ENCODE measurements around the gene DAZ3. TPM values are rescaled to one million over a fixed set of nuclear protein-coding genes. Genes with fewer than 3 reads are reported as not detected.
"Not testable (repeated sequence)": the region's sequence is repeated elsewhere in the genome, so short reads cannot be mapped to it uniquely, and the experiment has no call there.

The DAZ3 gene, protein sequence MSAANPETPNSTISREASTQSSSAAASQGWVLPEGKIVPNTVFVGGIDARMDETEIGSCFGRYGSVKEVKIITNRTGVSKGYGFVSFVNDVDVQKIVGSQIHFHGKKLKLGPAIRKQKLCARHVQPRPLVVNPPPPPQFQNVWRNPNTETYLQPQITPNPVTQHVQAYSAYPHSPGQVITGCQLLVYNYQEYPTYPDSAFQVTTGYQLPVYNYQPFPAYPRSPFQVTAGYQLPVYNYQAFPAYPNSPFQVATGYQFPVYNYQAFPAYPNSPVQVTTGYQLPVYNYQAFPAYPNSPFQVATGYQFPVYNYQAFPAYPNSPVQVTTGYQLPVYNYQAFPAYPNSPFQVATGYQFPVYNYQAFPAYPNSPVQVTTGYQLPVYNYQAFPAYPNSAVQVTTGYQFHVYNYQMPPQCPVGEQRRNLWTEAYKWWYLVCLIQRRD
- total RNA-seq (not detected), polyA plus RNA-seq (not detected)
- long read RNA-seq, donor 1 = 0 reads
- long read RNA-seq, donor 2 = 0 reads
- long read RNA-seq, donor 3 = 0 reads
- long read RNA-seq, donor 4 = 0 reads
- long read RNA-seq, donor 5 = 0 reads

DNA sequence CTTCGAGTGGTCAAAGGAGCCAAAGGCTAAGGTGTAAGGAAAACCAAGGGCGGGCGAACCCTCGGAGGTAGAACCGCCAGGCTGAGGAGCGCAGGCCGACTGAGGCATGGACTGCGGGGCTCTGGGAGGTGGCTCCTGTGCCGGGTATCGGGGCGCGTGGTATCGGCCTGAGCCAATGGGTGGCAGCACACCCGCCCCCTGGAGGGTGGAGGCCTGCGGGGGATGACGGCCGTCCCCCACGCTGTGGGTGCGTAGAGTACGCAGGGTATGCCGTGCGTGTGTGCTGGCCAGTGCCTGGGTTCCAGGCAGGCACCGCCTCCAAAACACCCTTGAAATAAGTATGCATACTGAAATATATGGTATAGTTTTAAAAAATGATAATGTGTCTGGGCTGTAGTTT is at the start of gene DAZ3:
Gene DAZ3 (minus strand): TSS at position 101 of the 400 bp plus-strand sequence. CDS start 208 bp downstream, outside the sequence.
- not testable (repeated sequence) for ATAC-seq (ENCODE audit: insufficient read depth, low FRiP score); H3K4me3 ChIP-seq; H3K9ac ChIP-seq (ENCODE audit: insufficient read depth in 1 of 2, low read length in 2 of 2); DNase-seq; H3K36me3 ChIP-seq (ENCODE audit: control insufficient read depth in 4 of 4, insufficient read depth in 4 of 4, low read length in 4 of 4); H3K4me1 ChIP-seq (ENCODE audit: control insufficient read depth in 5 of 5, insufficient read depth in 5 of 5, low read length in 5 of 5); H3K9me3 ChIP-seq (ENCODE audit: control insufficient read depth in 4 of 4, insufficient read depth in 3 of 4, low read length in 3 of 4); H3K27me3 ChIP-seq (ENCODE audit: control insufficient read depth in 3 of 3, insufficient read depth in 3 of 3, low read length in 2 of 3); H3K27ac ChIP-seq (ENCODE audit: low read depth in 1 of 2, low read length in 1 of 2)
- WGBS, 2 donors = no CpG with 5 or more reads among the region's 23 CpGs

DNA sequence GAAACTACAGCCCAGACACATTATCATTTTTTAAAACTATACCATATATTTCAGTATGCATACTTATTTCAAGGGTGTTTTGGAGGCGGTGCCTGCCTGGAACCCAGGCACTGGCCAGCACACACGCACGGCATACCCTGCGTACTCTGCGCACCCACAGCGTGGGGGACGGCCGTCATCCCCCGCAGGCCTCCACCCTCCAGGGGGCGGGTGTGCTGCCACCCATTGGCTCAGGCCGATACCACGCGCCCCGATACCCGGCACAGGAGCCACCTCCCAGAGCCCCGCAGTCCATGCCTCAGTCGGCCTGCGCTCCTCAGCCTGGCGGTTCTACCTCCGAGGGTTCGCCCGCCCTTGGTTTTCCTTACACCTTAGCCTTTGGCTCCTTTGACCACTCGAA is 20.4 kb upstream of the DAZ3 start, which contains the start of gene DAZ4:
Gene DAZ4 (plus strand): TSS at position 301 of the 400 bp plus-strand sequence. CDS start 208 bp downstream, outside the sequence.
- DNase-seq; H3K36me3 ChIP-seq (ENCODE audit: control insufficient read depth in 4 of 4, insufficient read depth in 4 of 4, low read length in 4 of 4); H3K27me3 ChIP-seq (ENCODE audit: control insufficient read depth in 3 of 3, insufficient read depth in 3 of 3, low read length in 2 of 3); H3K4me1 ChIP-seq (ENCODE audit: control insufficient read depth in 5 of 5, insufficient read depth in 5 of 5, low read length in 5 of 5); ATAC-seq (ENCODE audit: insufficient read depth, low FRiP score); H3K4me3 ChIP-seq; H3K27ac ChIP-seq (ENCODE audit: low read depth in 1 of 2, low read length in 1 of 2); H3K9ac ChIP-seq (ENCODE audit: insufficient read depth in 1 of 2, low read length in 2 of 2); H3K9me3 ChIP-seq (ENCODE audit: control insufficient read depth in 4 of 4, insufficient read depth in 3 of 4, low read length in 3 of 4): not testable (repeated sequence)
- WGBS, 2 donors = no CpG with 5 or more reads among the region's 23 CpGs

DNA sequence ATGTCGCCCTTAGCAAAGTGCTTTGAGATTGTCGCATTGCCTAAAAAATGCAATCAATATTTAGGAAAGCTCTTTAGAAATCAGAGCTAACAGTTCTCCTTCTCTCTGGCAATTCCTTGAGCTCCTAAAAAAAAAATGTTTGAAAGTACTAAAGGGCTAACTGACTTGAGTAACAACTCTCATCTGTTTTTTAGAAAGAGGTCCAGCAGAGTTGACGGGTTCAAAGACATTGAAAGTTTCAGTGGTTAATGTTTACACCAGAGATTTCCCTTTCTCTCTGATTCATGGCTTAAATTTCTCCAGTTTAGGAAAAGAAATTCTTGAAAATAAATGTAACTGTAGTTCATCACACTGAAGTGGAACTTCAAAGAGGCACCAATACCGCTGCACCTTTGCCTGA is 11.9 kb upstream of the DAZ3 start:
- not testable (repeated sequence) for H3K27ac ChIP-seq (ENCODE audit: low read depth in 1 of 2, low read length in 1 of 2); H3K9me3 ChIP-seq (ENCODE audit: control insufficient read depth in 4 of 4, insufficient read depth in 3 of 4, low read length in 3 of 4); H3K27me3 ChIP-seq (ENCODE audit: control insufficient read depth in 3 of 3, insufficient read depth in 3 of 3, low read length in 2 of 3); H3K4me3 ChIP-seq; H3K36me3 ChIP-seq (ENCODE audit: control insufficient read depth in 4 of 4, insufficient read depth in 4 of 4, low read length in 4 of 4); DNase-seq; H3K9ac ChIP-seq (ENCODE audit: insufficient read depth in 1 of 2, low read length in 2 of 2); H3K4me1 ChIP-seq (ENCODE audit: control insufficient read depth in 5 of 5, insufficient read depth in 5 of 5, low read length in 5 of 5); ATAC-seq (ENCODE audit: insufficient read depth, low FRiP score)
- WGBS, 2 donors = no CpG with 5 or more reads among the region's 4 CpGs

DNA sequence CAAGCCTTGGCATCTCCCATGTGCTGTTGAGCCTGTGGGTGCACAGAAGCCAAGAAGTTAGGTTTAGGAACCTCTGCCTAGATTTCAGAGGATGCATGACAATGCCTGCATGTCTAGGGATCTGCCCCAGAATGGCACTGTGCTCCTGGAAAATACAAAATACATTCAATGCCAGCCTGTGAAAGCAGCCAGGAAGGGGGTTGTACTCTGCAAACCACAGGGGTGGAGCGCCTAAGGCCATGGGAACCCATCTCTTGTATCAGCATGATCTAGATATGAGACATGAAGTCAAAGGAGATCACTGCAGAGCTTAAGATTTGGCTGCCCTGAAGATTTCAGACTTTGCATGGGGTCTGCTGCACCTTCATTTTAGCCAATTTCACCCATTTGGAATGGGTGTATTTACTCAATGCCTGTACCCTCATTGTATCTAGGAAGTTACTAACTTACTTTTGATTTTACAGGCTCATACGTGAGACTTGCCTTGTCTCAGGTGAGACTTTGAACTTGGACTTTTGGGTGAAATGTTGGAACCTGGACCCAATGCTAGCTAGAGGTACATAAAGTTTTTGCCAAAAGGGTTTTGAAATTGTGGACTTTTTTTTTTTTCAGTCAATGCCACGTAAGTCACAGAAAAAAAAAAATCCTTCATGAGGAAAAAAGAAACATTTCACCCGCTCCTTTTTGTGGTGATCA is 11.1 kb upstream of the DAZ3 start:
- not testable (repeated sequence) for H3K4me3 ChIP-seq; H3K4me1 ChIP-seq (ENCODE audit: control insufficient read depth in 5 of 5, insufficient read depth in 5 of 5, low read length in 5 of 5); H3K27ac ChIP-seq (ENCODE audit: low read depth in 1 of 2, low read length in 1 of 2); H3K9me3 ChIP-seq (ENCODE audit: control insufficient read depth in 4 of 4, insufficient read depth in 3 of 4, low read length in 3 of 4); ATAC-seq (ENCODE audit: insufficient read depth, low FRiP score); H3K9ac ChIP-seq (ENCODE audit: insufficient read depth in 1 of 2, low read length in 2 of 2); H3K36me3 ChIP-seq (ENCODE audit: control insufficient read depth in 4 of 4, insufficient read depth in 4 of 4, low read length in 4 of 4); H3K27me3 ChIP-seq (ENCODE audit: control insufficient read depth in 3 of 3, insufficient read depth in 3 of 3, low read length in 2 of 3); DNase-seq
- 46% methylated on average over 1 of the region's 4 CpGs; no CpG with 5 or more reads in 1 of the 2 donors for WGBS, 2 donors

DNA sequence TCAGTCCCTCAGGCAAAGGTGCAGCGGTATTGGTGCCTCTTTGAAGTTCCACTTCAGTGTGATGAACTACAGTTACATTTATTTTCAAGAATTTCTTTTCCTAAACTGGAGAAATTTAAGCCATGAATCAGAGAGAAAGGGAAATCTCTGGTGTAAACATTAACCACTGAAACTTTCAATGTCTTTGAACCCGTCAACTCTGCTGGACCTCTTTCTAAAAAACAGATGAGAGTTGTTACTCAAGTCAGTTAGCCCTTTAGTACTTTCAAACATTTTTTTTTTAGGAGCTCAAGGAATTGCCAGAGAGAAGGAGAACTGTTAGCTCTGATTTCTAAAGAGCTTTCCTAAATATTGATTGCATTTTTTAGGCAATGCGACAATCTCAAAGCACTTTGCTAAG is 8.6 kb upstream of the DAZ3 start:
- not testable (repeated sequence) for H3K36me3 ChIP-seq (ENCODE audit: control insufficient read depth in 4 of 4, insufficient read depth in 4 of 4, low read length in 4 of 4); H3K27ac ChIP-seq (ENCODE audit: low read depth in 1 of 2, low read length in 1 of 2); H3K4me1 ChIP-seq (ENCODE audit: control insufficient read depth in 5 of 5, insufficient read depth in 5 of 5, low read length in 5 of 5); ATAC-seq (ENCODE audit: insufficient read depth, low FRiP score); H3K27me3 ChIP-seq (ENCODE audit: control insufficient read depth in 3 of 3, insufficient read depth in 3 of 3, low read length in 2 of 3); DNase-seq; H3K4me3 ChIP-seq; H3K9ac ChIP-seq (ENCODE audit: insufficient read depth in 1 of 2, low read length in 2 of 2); H3K9me3 ChIP-seq (ENCODE audit: control insufficient read depth in 4 of 4, insufficient read depth in 3 of 4, low read length in 3 of 4)
- no CpG with 5 or more reads among the region's 3 CpGs for WGBS, 2 donors

Other genes with a start within 250 kb of the DAZ3 start
- gene BPY2B, start 195.4 kb downstream of the DAZ3 start, total RNA-seq = not detected
- not detected for gene BPY2B, start 195.4 kb downstream of the DAZ3 start, polyA plus RNA-seq
- gene DAZ4, start 20.5 kb upstream of the DAZ3 start, total RNA-seq = not detected
- gene DAZ4, start 20.5 kb upstream of the DAZ3 start, polyA plus RNA-seq = not detected
- not detected for gene BPY2C, start 238.7 kb upstream of the DAZ3 start, total RNA-seq
- gene BPY2C, start 238.7 kb upstream of the DAZ3 start, polyA plus RNA-seq = not detected